Endothelial cell of umbilical vein (primary cell): ENCODE data around the gene STAG1. TPM values are rescaled to one million over a fixed set of nuclear protein-coding genes. Genes with fewer than 3 reads are reported as not detected.

Experiments
- BruUV-seq: library from RNA; stranded (reverse); fragments of 400-500 nt; replicated peaks from 2 replicates; lab custom pipeline; 2021; lab: Mats Ljungman, UMichigan
- CTCF ChIA-PET: fragments of 300-600, 350-600 bp; sonication (Branson Sonifier 250); formaldehyde crosslinking; loops from one replicate; lab custom pipeline; 2021; ENCODE audit warnings: antibody characterized with exemption, inconsistent platforms; lab: Charles Lee
- POLR2A ChIA-PET: fragments of 300-600, 350-600 bp; sonication (Branson Sonifier 250); formaldehyde crosslinking; loops from one replicate; lab custom pipeline; 2021; ENCODE audit warnings: antibody characterized with exemption, inconsistent platforms; lab: Charles Lee
- DNase-seq: peaks from one replicate; pipeline ENCODE4 v3.0.0-alpha.2; 2011; ENCODE audit warnings: low read depth, low spot score
- FAIRE-seq: peaks from 2 replicates; lab custom pipeline; 2011; peaks lifted over from hg19 to GRCh38; lab: Jason Lieb, UNC
- H2AFZ ChIP-seq: 2 replicates; pipeline ENCODE4 v1.6.0; 2012; ENCODE audit warnings: low read depth, low read length, control low read depth, inconsistent platforms
- H3K27ac ChIP-seq: 2 replicates; pipeline ENCODE4 v1.5.1; 2011; ENCODE audit warnings: low read depth, mild to moderate bottlenecking, control low read depth, low read length, moderate library complexity; ENCODE audit not compliant: insufficient read depth
- H3K27me3 ChIP-seq, 2 experiments: 2 replicates each; pipeline versions ENCODE4 v1.6.0 to v1.6.1; 2011; ENCODE audit warnings: low read length in 2 of 2, mixed read lengths in 1 of 2; ENCODE audit not compliant: control insufficient read depth in 2 of 2, insufficient read depth in 2 of 2
- H3K36me3 ChIP-seq, 2 experiments: 2 replicates in 1 of 2; 3 replicates in 1 of 2; pipeline ENCODE4 v1.5.1; 2011; ENCODE audit warnings: low read length in 2 of 2, mild to moderate bottlenecking in 1 of 2, moderate library complexity in 1 of 2; ENCODE audit not compliant: control insufficient read depth in 2 of 2, insufficient read depth in 2 of 2; ENCODE audit errors: extremely low read depth in 1 of 2
- H3K4me1 ChIP-seq: 3 replicates; pipeline ENCODE4 v1.5.1; 2011; ENCODE audit warnings: mild to moderate bottlenecking, low read length; ENCODE audit not compliant: control insufficient read depth, insufficient read depth; ENCODE audit errors: extremely low read depth
- H3K4me2 ChIP-seq: 2 replicates; pipeline ENCODE4 v1.6.1; 2011; ENCODE audit warnings: low read length, control low read depth, mixed read lengths; ENCODE audit not compliant: insufficient read depth
- H3K4me3 ChIP-seq, 3 experiments: fragments of 200-600 bp in 1 of 3; sonication (generic), shearing (Covaris generic) in 1 of 3; replicated peaks in 1 of 3; 2 replicates each; pipeline ENCODE4 v1.5.1; 2011 to 2016; ENCODE audit warnings: control low read depth in 3 of 3, low read length in 3 of 3, mild to moderate bottlenecking in 2 of 3, inconsistent platforms in 1 of 3, low read depth in 1 of 3, moderate library complexity in 1 of 3; ENCODE audit not compliant: insufficient read depth in 1 of 3
- H3K79me2 ChIP-seq: 2 replicates; pipeline ENCODE4 v1.6.0; 2012; ENCODE audit warnings: low read length, inconsistent platforms; ENCODE audit not compliant: control insufficient read depth, insufficient read depth
- H3K9ac ChIP-seq: replicated peaks from 2 replicates; pipeline ENCODE3; 2011; ENCODE audit warnings: low read length, control low read depth; ENCODE audit not compliant: insufficient read depth; ENCODE audit errors: extremely low read depth
- H3K9me1 ChIP-seq: replicated peaks from 3 replicates; pipeline ENCODE4 v1.6.0; 2011; ENCODE audit warnings: mild to moderate bottlenecking, low read length; ENCODE audit not compliant: control insufficient read depth, insufficient read depth; ENCODE audit errors: extremely low read depth
- H3K9me3 ChIP-seq: replicated peaks from 2 replicates; pipeline ENCODE4 v1.5.1; 2012; ENCODE audit warnings: low read length, inconsistent platforms; ENCODE audit not compliant: control insufficient read depth, insufficient read depth
- H4K20me1 ChIP-seq: replicated peaks from 2 replicates; pipeline ENCODE3; 2011; ENCODE audit warnings: mild to moderate bottlenecking, low read length; ENCODE audit not compliant: control insufficient read depth, insufficient read depth; ENCODE audit errors: extremely low read depth
- CTCF ChIP-seq, 2 donors: IDR thresholded peaks; 1 replicate in 1 of 2; 2 replicates in 1 of 2; pipeline ENCODE4 v1.5.1; 2011; ENCODE audit warnings: low read length in 2 of 2, mild to moderate bottlenecking in 2 of 2, moderate library complexity in 2 of 2, control low read depth in 1 of 2, inconsistent platforms in 1 of 2, low read depth in 1 of 2; ENCODE audit not compliant: insufficient read depth in 1 of 2; ENCODE audit errors: extremely low read depth in 1 of 2
- EZH2 ChIP-seq: IDR thresholded peaks from 2 replicates; pipeline ENCODE4 v1.6.1; 2012; ENCODE audit warnings: borderline replicate concordance, low read depth, mild to moderate bottlenecking, moderate library complexity, low read length, inconsistent platforms; ENCODE audit not compliant: severe bottlenecking
- FOS ChIP-seq: IDR thresholded peaks from 2 replicates; pipeline ENCODE4 v1.6.1; 2011; ENCODE audit warnings: mild to moderate bottlenecking, low read length, moderate library complexity, borderline replicate concordance; ENCODE audit not compliant: insufficient read depth
- GATA2 ChIP-seq: IDR thresholded peaks from 2 replicates; pipeline ENCODE4 v1.7.0; 2011; ENCODE audit warnings: low read depth, mild to moderate bottlenecking, moderate library complexity, mixed read lengths, low read length; ENCODE audit not compliant: insufficient read length, insufficient read depth
- JUN ChIP-seq: IDR thresholded peaks from 2 replicates; pipeline ENCODE4 v1.6.1; 2011; ENCODE audit warnings: borderline replicate concordance, low read depth; ENCODE audit not compliant: insufficient read length, insufficient read depth
- MAX ChIP-seq: IDR thresholded peaks from 2 replicates; pipeline ENCODE4 v1.6.1; 2011; ENCODE audit not compliant: insufficient read depth, insufficient read length
- MYC ChIP-seq: IDR thresholded peaks from one replicate; pipeline ENCODE4 v1.6.1; 2011; ENCODE audit warnings: mild to moderate bottlenecking, low read depth, low read length
- POLR2A ChIP-seq: IDR thresholded peaks from 2 replicates; pipeline ENCODE4 v1.6.1; 2012; ENCODE audit warnings: low read depth, mild to moderate bottlenecking, control low read depth, low read length
- POLR2AphosphoS5 ChIP-seq: IDR thresholded peaks from 2 replicates; pipeline ENCODE4 v1.6.1; 2012; ENCODE audit warnings: low read depth, mild to moderate bottlenecking, control low read depth, low read length, moderate library complexity; ENCODE audit not compliant: insufficient read depth
- dilution Hi-C: fragments of 300-500 bp; cut with MboI; formaldehyde crosslinking; loops from one replicate; pipeline ENCODE4 v1.15.0; 2019; ENCODE audit warnings: low sequenced_read_pairs; ENCODE audit not compliant: extremely low pct_ligation_motif_present
- intact Hi-C: fragments of 100-400 bp; cut with micrococcal nuclease; formaldehyde crosslinking; loops from one replicate; pipeline ENCODE4 v1.10.0; 2022
- polyA plus RNA-seq, 4 experiments: library from polyadenylated mRNA; depleted of rRNA in 3 of 4; stranded (reverse) in 3 of 4; unstranded in 1 of 4; fragments of >200 nt; gene quantifications; 2 replicates each; pipeline versions ENCODE4 v1.2.1 to v1.2.3, GENCODE V29; 2011 to 2012; ENCODE audit warnings: missing spikeins in 1 of 4
- total RNA-seq: library from RNA; stranded (reverse); gene quantifications from 2 replicates; pipeline ENCODE4 v1.2.3, GENCODE V29; 2021

The STAG1 gene
- total and polyA plus RNA-seq, 2 donors (not counting 3 experiments of a cell fraction or from before 2014, with no cell fraction given): 7.4 to 42.1 TPM

GRCh38 chr3:136741063-136741462 lies 11.1 kb downstream of the STAG1 start:
- TF ChIP-seq MYC (no peak), FOS (no peak), POLR2AphosphoS5 (no peak), EZH2 (no peak), JUN (no peak), GATA2 (no peak), POLR2A (no peak), MAX (no peak), CTCF (IDR thresholded peaks at IDR 0.05; ENCODE audit: extremely low read depth in 1 of 2, insufficient read depth in 1 of 2, low read depth in 1 of 2, low read length in 2 of 2) (no peak)
- H3K9ac ChIP-seq: no peak overlapping the region

More at GRCh38 chr3:136741063-136741462, 11.1 kb downstream of the STAG1 start:
- H3K4me1 ChIP-seq: peaks cover 2% of the 10 kb centered on the region
- H3K4me3 ChIP-seq: no peak overlapping the region
- H3K9me1 ChIP-seq: no peaks in the 10 kb centered on the region
- H3K4me2 ChIP-seq: no peak overlapping the region
- DNase-seq (no peak), FAIRE-seq (no peak)
- intact Hi-C loops (no loop called here), dilution Hi-C loops (no loop called here)
- H3K27ac ChIP-seq: no peak overlapping the region
- BruUV-seq: no TSS peak
- CTCF ChIA-PET: interaction anchor here (2.5 kb wide), 1 partner anchor 11 kb away, joined by 23 read pairs; the partner anchor contains the start of gene STAG1
- no peaks in the 10 kb centered on the region for H4K20me1 ChIP-seq
- no peaks in the 10 kb centered on the region for H3K27me3 ChIP-seq
- H2AFZ ChIP-seq: no peak overlapping the region
- H3K9me3 ChIP-seq: no peaks in the 10 kb centered on the region
- no peaks in the 10 kb centered on the region for H3K36me3 ChIP-seq
- POLR2A ChIA-PET: no interaction called here
- peaks cover 94% of the 10 kb centered on the region for H3K79me2 ChIP-seq
